Progenitor cell of endocrine pancreas (in vitro differentiated cells): ENCODE results near the gene PTPRD. TPM values are rescaled to one million over a fixed set of nuclear protein-coding genes. Genes with fewer than 3 reads are reported as not detected.

Experiments used
- DNase-seq: peaks from one replicate; pipeline ENCODE4 v3.0.0; 2021; ENCODE audit warnings: low spot score; ENCODE audit not compliant: unreplicated experiment
- H3K27ac Mint-ChIP-seq: 2 replicates; pipeline ENCODE4 v1.8.0; 2021; ENCODE audit warnings: mild to moderate bottlenecking, moderate library complexity, mixed read lengths
- H3K27me3 Mint-ChIP-seq: 2 replicates; pipeline ENCODE4 v1.8.0; 2021; ENCODE audit warnings: mixed read lengths
- H3K36me3 Mint-ChIP-seq: 2 replicates; pipeline ENCODE4 v1.8.0; 2022; ENCODE audit warnings: mixed read lengths; ENCODE audit not compliant: insufficient read depth
- H3K4me1 Mint-ChIP-seq: 2 replicates; pipeline ENCODE4 v1.8.0; 2021; ENCODE audit warnings: low read depth, mixed read lengths
- H3K4me3 Mint-ChIP-seq: 2 replicates; pipeline ENCODE4 v1.8.0; 2021; ENCODE audit warnings: low read depth, mild to moderate bottlenecking, moderate library complexity, mixed read lengths
- H3K9me3 Mint-ChIP-seq: 2 replicates; pipeline ENCODE4 v1.8.0; 2021; ENCODE audit warnings: low read depth, mixed read lengths
- CTCF ChIP-seq: fragments of 200-600 bp; sonication (generic); IDR thresholded peaks from one replicate; pipeline ENCODE4 v1.5.0; 2021; ENCODE audit warnings: antibody characterized with exemption, mild to moderate bottlenecking; ENCODE audit not compliant: unreplicated experiment
- total RNA-seq: library from RNA; stranded (reverse); gene quantifications from 2 replicates; pipeline ENCODE4 v1.2.1, GENCODE V29; 2021

PTPRD gene
- total RNA-seq, 1 donor from 2014 or later, result 124 TPM

- Mint-ChIP-seq H3K27ac (no peak overlapping the region), H3K27me3 (no peaks in the 10 kb centered on the region), H3K4me1 (no peaks in the 10 kb centered on the region), H3K36me3 (no peaks in the 10 kb centered on the region), H3K9me3 (no peaks in the 10 kb centered on the region), H3K4me3 (no peak overlapping the region)
- DNase-seq, result no peak
- TF ChIP-seq CTCF, result no peak
Measured at GRCh38 chr9:9412241-9412640, 1200.6 kb downstream of the PTPRD start.

- Mint-ChIP-seq H3K4me3 (no peak overlapping the region), H3K27me3 (no peaks in the 10 kb centered on the region), H3K36me3 (no peaks in the 10 kb centered on the region), H3K27ac (no peak overlapping the region), H3K9me3 (peaks cover 4% of the 10 kb centered on the region), H3K4me1 (no peaks in the 10 kb centered on the region)
- no peak for TF ChIP-seq CTCF
- DNase-seq, result no peak
Measured at GRCh38 chr9:9410736-9411135, 1202.1 kb downstream of the PTPRD start.

- no peaks in the 10 kb centered on the region for H3K36me3 Mint-ChIP-seq
- H3K4me1 Mint-ChIP-seq, result no peaks in the 10 kb centered on the region
- H3K4me3 Mint-ChIP-seq, result no peak overlapping the region
- DNase-seq, result no peak
- TF ChIP-seq CTCF, result no peak
- H3K27me3 Mint-ChIP-seq, result no peaks in the 10 kb centered on the region
- H3K9me3 Mint-ChIP-seq, result no peaks in the 10 kb centered on the region
- H3K27ac Mint-ChIP-seq, result no peak overlapping the region
Measured at GRCh38 chr9:9399982-9400381, 1212.8 kb downstream of the PTPRD start.

- Mint-ChIP-seq H3K36me3 (no peaks in the 10 kb centered on the region), H3K4me3 (no peak overlapping the region), H3K27me3 (no peaks in the 10 kb centered on the region), H3K27ac (no peak overlapping the region), H3K9me3 (no peaks in the 10 kb centered on the region), H3K4me1 (no peaks in the 10 kb centered on the region)
- TF ChIP-seq CTCF, result no peak
- DNase-seq, result no peak
Measured at GRCh38 chr9:9396518-9396917, 1216.3 kb downstream of the PTPRD start.

GRCh38 chr9:9395539-9395938 is 1217.3 kb downstream of the PTPRD start:
- Mint-ChIP-seq H3K27ac (no peak overlapping the region), H3K36me3 (no peaks in the 10 kb centered on the region), H3K4me1 (no peaks in the 10 kb centered on the region), H3K4me3 (no peak overlapping the region), H3K9me3 (no peaks in the 10 kb centered on the region), H3K27me3 (no peaks in the 10 kb centered on the region)
- no peak for TF ChIP-seq CTCF
- DNase-seq, result no peak

GRCh38 chr9:9392755-9393154 is 1220.0 kb downstream of the PTPRD start:
- peaks cover 4% of the 10 kb centered on the region for H3K4me1 Mint-ChIP-seq
- no peaks in the 10 kb centered on the region for H3K9me3 Mint-ChIP-seq
- H3K27me3 Mint-ChIP-seq, result no peaks in the 10 kb centered on the region
- no peak for TF ChIP-seq CTCF
- H3K36me3 Mint-ChIP-seq, result no peaks in the 10 kb centered on the region
- H3K27ac Mint-ChIP-seq, result no peak overlapping the region
- H3K4me3 Mint-ChIP-seq, result no peak overlapping the region
- DNase-seq, result no peak
